PC-3 (cell line): ENCODE measurements around the gene ZSCAN12.

Experiments used
- EZH2 ChIP-seq: fragments of 300-600 bp; sonication (generic); IDR thresholded peaks from one replicate; pipeline ENCODE4 v1.6.1; 2017; ENCODE audit warnings: antibody characterized with exemption, mild to moderate bottlenecking, low read length; ENCODE audit not compliant: unreplicated experiment
- EZH2phosphoT487 ChIP-seq: fragments of 300-600 bp; sonication (generic); IDR thresholded peaks from 2 replicates; pipeline ENCODE4 v1.6.1; 2018; ENCODE audit warnings: mild to moderate bottlenecking, antibody characterized with exemption, low read length, borderline replicate concordance
- TF ChIP-seq, protein P1 (sequence below): fragments of 300-600 bp; sonication (generic); conservative IDR thresholded peaks from 2 replicates; pipeline ENCODE4 v1.5.1; 2017; ENCODE audit warnings: antibody characterized with exemption, low read depth, mild to moderate bottlenecking, low read length

DNA sequence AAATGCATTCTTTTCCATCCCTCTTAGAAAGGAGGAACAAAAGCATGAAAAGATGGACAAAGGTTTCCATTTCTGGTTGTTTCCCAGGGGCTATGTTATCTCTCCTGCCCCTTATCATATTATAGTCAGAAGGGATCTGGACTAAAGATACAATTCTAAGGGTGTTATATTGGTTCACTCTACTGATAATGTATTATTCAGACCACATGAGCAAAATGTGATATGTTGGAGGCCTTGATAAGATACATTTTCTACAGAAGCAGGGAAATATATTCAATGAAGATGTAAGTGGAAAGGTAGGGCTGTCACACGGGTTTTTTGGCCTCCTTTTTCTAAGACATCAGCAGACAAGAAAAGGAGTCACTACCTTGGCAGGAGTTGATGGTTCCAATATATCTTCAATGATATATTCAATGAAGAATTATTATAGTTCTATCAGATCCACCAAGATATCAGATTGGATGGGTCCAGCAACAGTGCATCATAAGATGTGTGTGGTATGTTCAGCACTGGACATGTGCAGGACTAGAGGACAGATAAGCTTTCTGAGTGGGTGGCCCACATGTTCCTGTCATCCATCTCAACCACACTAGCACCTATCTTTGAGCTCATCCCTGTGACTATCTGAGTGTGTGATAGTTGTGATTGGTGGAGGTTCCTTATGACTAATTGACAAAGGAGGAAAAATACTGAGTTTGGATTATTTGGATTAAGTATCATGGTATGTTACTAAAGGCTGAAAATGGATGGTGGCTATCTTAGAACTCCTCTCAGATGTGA, 55.5 kb downstream of the ZSCAN12 start:
- TF ChIP-seq, protein P1, sequence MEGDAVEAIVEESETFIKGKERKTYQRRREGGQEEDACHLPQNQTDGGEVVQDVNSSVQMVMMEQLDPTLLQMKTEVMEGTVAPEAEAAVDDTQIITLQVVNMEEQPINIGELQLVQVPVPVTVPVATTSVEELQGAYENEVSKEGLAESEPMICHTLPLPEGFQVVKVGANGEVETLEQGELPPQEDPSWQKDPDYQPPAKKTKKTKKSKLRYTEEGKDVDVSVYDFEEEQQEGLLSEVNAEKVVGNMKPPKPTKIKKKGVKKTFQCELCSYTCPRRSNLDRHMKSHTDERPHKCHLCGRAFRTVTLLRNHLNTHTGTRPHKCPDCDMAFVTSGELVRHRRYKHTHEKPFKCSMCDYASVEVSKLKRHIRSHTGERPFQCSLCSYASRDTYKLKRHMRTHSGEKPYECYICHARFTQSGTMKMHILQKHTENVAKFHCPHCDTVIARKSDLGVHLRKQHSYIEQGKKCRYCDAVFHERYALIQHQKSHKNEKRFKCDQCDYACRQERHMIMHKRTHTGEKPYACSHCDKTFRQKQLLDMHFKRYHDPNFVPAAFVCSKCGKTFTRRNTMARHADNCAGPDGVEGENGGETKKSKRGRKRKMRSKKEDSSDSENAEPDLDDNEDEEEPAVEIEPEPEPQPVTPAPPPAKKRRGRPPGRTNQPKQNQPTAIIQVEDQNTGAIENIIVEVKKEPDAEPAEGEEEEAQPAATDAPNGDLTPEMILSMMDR = no peak
- TF ChIP-seq EZH2phosphoT487 (no peak), EZH2 (no peak)
